Tibial nerve (tissue), 4 donors: ENCODE measurements around the gene FKTN. TPM values are rescaled to one million over a fixed set of nuclear protein-coding genes. Genes with fewer than 3 reads are reported as not detected.

Source experiments
- DNase-seq, 2 donors: peaks; one replicate each; pipeline ENCODE4 v3.0.0-alpha.2; 2019; ENCODE audit warnings: low spot score in 2 of 2
- H3K27ac ChIP-seq, 4 donors: fragments of 200-600 bp; sonication (generic) in 3 of 4; one replicate each; pipeline ENCODE4 v1.5.1; 2017 to 2019; ENCODE audit warnings: mild to moderate bottlenecking in 1 of 4
- H3K27me3 ChIP-seq, 2 donors: fragments of 200-600 bp; sonication (generic) in 1 of 2; one replicate each; pipeline versions ENCODE4 v1.5.1 to v1.6.0; 2017 to 2019
- H3K36me3 ChIP-seq, 3 donors: fragments of 200-600 bp; sonication (generic); one replicate each; pipeline ENCODE4 v1.5.1; 2018 to 2019
- H3K4me1 ChIP-seq, 4 donors: fragments of 200-600 bp; sonication (generic) in 3 of 4; one replicate each; pipeline ENCODE4 v1.5.1; 2017 to 2019
- H3K4me3 ChIP-seq, 4 donors: fragments of 200-600 bp; sonication (generic) in 3 of 4; one replicate each; pipeline ENCODE4 v1.5.1; 2017 to 2019; ENCODE audit warnings: mild to moderate bottlenecking in 1 of 4, moderate library complexity in 1 of 4
- H3K9me3 ChIP-seq, 4 donors: fragments of 200-600 bp; sonication (generic) in 3 of 4; one replicate each; pipeline ENCODE4 v1.5.1; 2017 to 2019
- EP300 ChIP-seq, 2 donors: sonication (generic); formaldehyde crosslinking; IDR thresholded peaks; one replicate each; pipeline ENCODE4 v1.6.1; 2017; ENCODE audit warnings: antibody characterized with exemption in 2 of 2, mild to moderate bottlenecking in 1 of 2
- POLR2A ChIP-seq, 2 donors: fragments of 450-650 bp; IDR thresholded peaks; one replicate each; pipeline ENCODE4 v1.6.1; 2017; ENCODE audit warnings: antibody characterized with exemption in 2 of 2, mild to moderate bottlenecking in 2 of 2, moderate library complexity in 2 of 2
- WGBS, 2 donors: methylation state at CpG; one replicate each; pipeline ENCODE4 v1.1.5; 2018; 5-methylcytosine and 5-hydroxymethylcytosine counted together
- total RNA-seq, 4 donors: library from RNA; depleted of rRNA; stranded (reverse); fragments of >200 nt; gene quantifications; one replicate each; pipeline ENCODE4 v1.1.0, GENCODE V29; 2016
- TF ChIP-seq, protein P1 (sequence below), 5 experiments: fragments of 200-600 bp in 3 of 5; fragments of 450-650 bp in 2 of 5; sonication (generic) in 3 of 5; IDR thresholded peaks; one replicate each; pipeline ENCODE4 v1.5.1; 2016 to 2019; ENCODE audit warnings: antibody characterized with exemption in 5 of 5, mild to moderate bottlenecking in 3 of 5, moderate library complexity in 2 of 5

FKTN gene
- total RNA-seq, 4 donors from 2014 or later, result 8.6 to 18.2 (median 14.0) TPM

- WGBS, 2 donors, result 66 to 70% methylated on average over 3 of the region's 3 CpGs
- Histone ChIP-seq H3K36me3 (peaks cover 0 to 17% (median 0%) of the 10 kb centered on the region in 3 donors), H3K4me1 (no peaks in the 10 kb centered on the region), H3K9me3 (peaks cover 0 to 9% (median 4%) of the 10 kb centered on the region in 4 donors), H3K27me3 (no peaks in the 10 kb centered on the region), H3K27ac (no peak overlapping the region), H3K4me3 (no peak overlapping the region)
- no peak for TF ChIP-seq POLR2A (IDR thresholded peaks at IDR 0.05)
- TF ChIP-seq, protein P1, sequence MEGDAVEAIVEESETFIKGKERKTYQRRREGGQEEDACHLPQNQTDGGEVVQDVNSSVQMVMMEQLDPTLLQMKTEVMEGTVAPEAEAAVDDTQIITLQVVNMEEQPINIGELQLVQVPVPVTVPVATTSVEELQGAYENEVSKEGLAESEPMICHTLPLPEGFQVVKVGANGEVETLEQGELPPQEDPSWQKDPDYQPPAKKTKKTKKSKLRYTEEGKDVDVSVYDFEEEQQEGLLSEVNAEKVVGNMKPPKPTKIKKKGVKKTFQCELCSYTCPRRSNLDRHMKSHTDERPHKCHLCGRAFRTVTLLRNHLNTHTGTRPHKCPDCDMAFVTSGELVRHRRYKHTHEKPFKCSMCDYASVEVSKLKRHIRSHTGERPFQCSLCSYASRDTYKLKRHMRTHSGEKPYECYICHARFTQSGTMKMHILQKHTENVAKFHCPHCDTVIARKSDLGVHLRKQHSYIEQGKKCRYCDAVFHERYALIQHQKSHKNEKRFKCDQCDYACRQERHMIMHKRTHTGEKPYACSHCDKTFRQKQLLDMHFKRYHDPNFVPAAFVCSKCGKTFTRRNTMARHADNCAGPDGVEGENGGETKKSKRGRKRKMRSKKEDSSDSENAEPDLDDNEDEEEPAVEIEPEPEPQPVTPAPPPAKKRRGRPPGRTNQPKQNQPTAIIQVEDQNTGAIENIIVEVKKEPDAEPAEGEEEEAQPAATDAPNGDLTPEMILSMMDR (IDR thresholded peaks at IDR 0.05), result no peak
- DNase-seq, result no peak
These were observed 26.4 kb upstream of the FKTN start for GRCh38 chr9:105531530-105531929.

GRCh38 chr9:105535920-105536668, 21.8 kb upstream of the FKTN start:
- H3K9me3 ChIP-seq, result no peaks in the 10 kb centered on the region
- no peak for TF ChIP-seq EP300 (IDR thresholded peaks at IDR 0.05)
- TF ChIP-seq POLR2A (IDR thresholded peaks at IDR 0.05), result no peak
- TF ChIP-seq, protein P1 (IDR thresholded peaks at IDR 0.05), result no peak
- H3K27ac ChIP-seq, result no peak overlapping the region
- H3K36me3 ChIP-seq, result peaks cover 0 to 7% (median 0%) of the 10 kb centered on the region in 3 donors
- no peak overlapping the region for H3K4me3 ChIP-seq
- WGBS, 2 donors, result 76 to 80% methylated on average over 3 of the region's 3 CpGs
- no peaks in the 10 kb centered on the region for H3K27me3 ChIP-seq
- H3K4me1 ChIP-seq, result no peaks in the 10 kb centered on the region
- no peak for DNase-seq

DNA sequence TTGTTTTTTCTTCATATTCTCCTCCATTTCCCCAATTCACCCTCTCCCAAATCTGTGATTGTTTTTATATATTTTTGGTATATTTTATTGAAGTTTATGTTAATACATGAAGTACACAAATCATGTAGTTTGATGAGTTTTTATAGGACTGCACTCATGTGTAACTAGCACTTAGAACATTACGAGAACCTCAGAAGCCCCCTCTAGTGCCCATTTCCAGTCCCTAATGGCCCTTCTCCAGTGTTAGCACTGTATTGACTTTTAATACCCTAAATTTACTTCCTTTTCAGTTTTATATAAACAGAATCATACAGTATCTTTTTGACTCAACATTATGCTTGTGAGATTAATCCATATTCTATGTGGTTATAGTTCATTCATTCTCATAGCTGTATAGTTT, 18.5 kb upstream of the FKTN start:
- H3K27ac ChIP-seq, result no peak overlapping the region
- no peaks in the 10 kb centered on the region for H3K9me3 ChIP-seq
- H3K27me3 ChIP-seq, result no peaks in the 10 kb centered on the region
- no peak overlapping the region for H3K4me3 ChIP-seq
- DNase-seq, result no peak
- TF ChIP-seq, protein P1 (IDR thresholded peaks at IDR 0.05), result no peak
- no peak for TF ChIP-seq POLR2A (IDR thresholded peaks at IDR 0.05)
- TF ChIP-seq EP300 (IDR thresholded peaks at IDR 0.05), result no peak
- H3K36me3 ChIP-seq, result peaks cover 0 to 10% (median 0%) of the 10 kb centered on the region in 3 donors
- 96 to 98% methylated on average over 1 of the region's 1 CpG for WGBS, 2 donors
- H3K4me1 ChIP-seq, result no peaks in the 10 kb centered on the region

- 93 to 96% methylated on average over 3 of the region's 3 CpGs for WGBS, 2 donors
- Histone ChIP-seq H3K36me3 (peaks cover 0 to 5% (median 0%) of the 10 kb centered on the region in 3 donors), H3K27ac (no peak overlapping the region)
These were observed 16.1 kb upstream of the FKTN start for GRCh38 chr9:105541838-105542237.

DNA sequence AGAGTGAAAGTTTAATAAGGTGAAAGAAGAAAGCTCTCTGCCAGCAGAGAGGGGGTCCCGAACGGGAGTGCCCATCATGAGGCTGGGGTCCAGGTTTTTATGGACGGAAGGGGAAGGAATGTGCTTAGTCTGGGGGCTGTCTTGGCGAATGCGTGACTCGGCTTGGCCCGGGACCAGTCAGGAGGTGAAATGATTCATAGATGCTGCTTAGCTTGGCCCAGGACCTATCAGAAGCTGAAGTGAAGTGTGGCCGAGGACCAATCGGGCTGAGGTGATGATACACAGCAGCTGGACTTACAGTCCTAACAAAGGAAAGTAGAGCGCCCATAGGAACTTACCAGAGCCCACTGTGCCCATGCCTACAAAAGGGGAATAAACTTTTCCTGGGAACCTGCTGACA, 3.9 kb upstream of the FKTN start:
- 82 to 88% methylated on average over 10 of the region's 10 CpGs for WGBS, 2 donors
- TF ChIP-seq, protein P1 (IDR thresholded peaks at IDR 0.05), result no peak
- TF ChIP-seq POLR2A (IDR thresholded peaks at IDR 0.05) (no peak), EP300 (IDR thresholded peaks at IDR 0.05) (no peak)

More at GRCh38 chr9:105541838-105542237, 16.1 kb upstream of the FKTN start:
- H3K4me1 ChIP-seq, result no peaks in the 10 kb centered on the region
- H3K4me3 ChIP-seq, result no peak overlapping the region
- DNase-seq, result no peak
- H3K27me3 ChIP-seq, result no peaks in the 10 kb centered on the region
- TF ChIP-seq EP300 (IDR thresholded peaks at IDR 0.05) (no peak), POLR2A (IDR thresholded peaks at IDR 0.05) (no peak)
- H3K9me3 ChIP-seq, result no peaks in the 10 kb centered on the region

More for the DNA sequence above, 3.9 kb upstream of the FKTN start:
- H3K36me3 ChIP-seq, result no peaks in the 10 kb centered on the region
- no peak for DNase-seq
- no peaks in the 10 kb centered on the region for H3K27me3 ChIP-seq
- no peaks in the 10 kb centered on the region for H3K9me3 ChIP-seq
- no peak overlapping the region for H3K4me3 ChIP-seq
- peaks cover 0 to 10% (median 2%) of the 10 kb centered on the region in 4 donors for H3K4me1 ChIP-seq
- no peak overlapping the region for H3K27ac ChIP-seq
